SJSA1 (cell line): Measurements from ENCODE around the gene OR4Q2. TPM values are rescaled to one million over a fixed set of nuclear protein-coding genes. Genes with fewer than 3 reads are reported as not detected.
"Not testable (repeated sequence)": the region's sequence is repeated elsewhere in the genome, so short reads cannot be mapped to it uniquely, and the experiment has no call there.

ENCODE experiments used
- DNase-seq, 2 experiments: peaks; one replicate each; pipeline ENCODE4 v3.0.0-alpha.2; 2015 to 2020; ENCODE audit warnings: low spot score in 2 of 2, low read depth in 1 of 2
- H3K27ac ChIP-seq: fragments of 250-450 bp; sonication (Bioruptor Pico); 2 replicates; pipeline ENCODE4 v1.5.1; 2020; ENCODE audit warnings: mild to moderate bottlenecking, moderate library complexity
- H3K27me3 ChIP-seq: fragments of 250-450 bp; sonication (Bioruptor Pico); replicated peaks from 2 replicates; pipeline ENCODE4 v1.5.1; 2020; ENCODE audit warnings: mild to moderate bottlenecking, moderate library complexity
- H3K36me3 ChIP-seq: fragments of 250-450 bp; sonication (Bioruptor Pico); 2 replicates; pipeline ENCODE4 v1.5.1; 2020; ENCODE audit warnings: mild to moderate bottlenecking
- H3K4me1 ChIP-seq: fragments of 250-450 bp; sonication (Bioruptor Pico); replicated peaks from 2 replicates; pipeline ENCODE4 v1.6.1; 2021; ENCODE audit warnings: mild to moderate bottlenecking
- H3K4me3 ChIP-seq: fragments of 250-450 bp; sonication (Bioruptor Pico); 2 replicates; pipeline ENCODE4 v1.5.1; 2020; ENCODE audit warnings: mild to moderate bottlenecking
- H3K9me3 ChIP-seq: fragments of 250-450 bp; sonication (Bioruptor Pico); replicated peaks from 2 replicates; pipeline ENCODE4 v1.5.1; 2020; ENCODE audit warnings: mild to moderate bottlenecking
- total RNA-seq: library from RNA; depleted of rRNA; stranded (reverse); fragments of >200 nt; shearing (Covaris generic); gene quantifications from 2 replicates; pipeline ENCODE4 v1.2.3, GENCODE V29; 2014; rRNA removed

The OR4Q2 gene
- total RNA-seq, result not detected in 2 replicates

DNA sequence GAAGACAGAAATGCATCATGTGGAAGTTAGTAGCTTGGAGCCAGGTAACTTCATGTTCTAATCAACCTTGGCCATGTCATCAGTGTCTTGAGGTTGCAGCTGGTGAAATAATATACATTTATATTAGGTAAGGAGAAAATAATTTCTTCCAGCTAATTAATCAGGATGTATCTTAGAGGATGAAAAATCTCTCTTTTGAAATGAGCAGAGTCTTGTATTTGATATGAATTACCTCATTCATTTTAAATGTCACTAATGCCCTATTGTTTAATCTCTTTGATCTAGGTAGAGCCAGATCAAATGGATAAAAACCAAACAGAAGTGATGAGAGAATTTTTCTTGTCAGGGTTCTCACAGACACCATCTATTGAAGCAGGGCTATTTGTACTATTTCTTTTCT lies at the start of gene OR4Q2:
Gene OR4Q2 (plus strand): TSS at position 301 of the 400 bp plus-strand sequence.
- DNase-seq, result no peak
- no peaks in the 10 kb centered on the region for H3K27me3 ChIP-seq
- no peak within 1 kb of the TSS for H3K4me3 ChIP-seq
- no peak within 1 kb of the TSS for H3K27ac ChIP-seq
- no peaks in the 10 kb centered on the region for H3K9me3 ChIP-seq
- H3K36me3 ChIP-seq, result no peaks in the 10 kb centered on the region
- no peaks in the 10 kb centered on the region for H3K4me1 ChIP-seq

- not testable (repeated sequence) for DNase-seq, H3K4me1 ChIP-seq, H3K36me3 ChIP-seq, H3K9me3 ChIP-seq, H3K4me3 ChIP-seq, H3K27ac ChIP-seq, H3K27me3 ChIP-seq
Measured at GRCh38 chr14:19969735-19970134, 32.2 kb upstream of the OR4Q2 start.

DNA sequence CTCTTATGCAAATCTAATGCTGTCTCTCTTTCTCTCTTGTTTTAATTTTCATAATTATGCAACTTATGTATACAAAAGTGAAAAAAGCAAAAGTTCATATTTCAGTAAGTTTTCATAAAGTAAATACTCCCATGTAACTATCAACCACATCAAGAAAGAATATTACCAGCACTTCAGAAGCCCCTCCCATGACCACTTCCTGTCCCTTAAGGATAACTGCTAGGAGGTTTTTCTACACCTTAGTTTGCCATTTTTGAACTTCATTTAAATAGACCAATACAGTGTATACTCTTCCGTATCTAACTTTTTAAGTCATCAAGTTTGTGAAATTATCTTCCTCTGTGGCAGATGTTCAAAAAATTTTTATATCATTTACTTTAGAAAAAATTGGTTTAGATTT lies 27.1 kb upstream of the OR4Q2 start:
- H3K4me3 ChIP-seq, result no peak overlapping the region
- no peak for DNase-seq
- no peaks in the 10 kb centered on the region for H3K9me3 ChIP-seq
- H3K27me3 ChIP-seq, result no peaks in the 10 kb centered on the region
- H3K4me1 ChIP-seq, result no peaks in the 10 kb centered on the region
- H3K36me3 ChIP-seq, result no peaks in the 10 kb centered on the region
- no peak overlapping the region for H3K27ac ChIP-seq

DNA sequence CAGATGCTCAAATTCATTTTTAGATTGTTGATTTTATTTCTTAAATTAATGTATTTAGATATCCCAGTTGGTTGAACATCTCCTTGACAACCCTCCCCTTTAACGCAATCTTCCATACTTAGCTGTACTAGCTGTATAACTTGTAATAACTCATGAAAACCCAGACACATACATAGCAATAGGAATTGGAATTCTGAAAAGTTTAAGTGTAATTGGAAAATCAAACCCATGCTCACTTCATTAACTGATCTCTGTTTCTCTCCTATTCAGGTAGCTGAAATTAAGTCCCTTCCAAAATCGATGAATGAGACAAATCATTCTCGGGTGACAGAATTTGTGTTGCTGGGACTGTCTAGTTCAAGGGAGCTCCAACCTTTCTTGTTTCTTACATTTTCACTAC lies 26.7 kb upstream of the OR4Q2 start, which contains the start of gene OR4K15:
Gene OR4K15 (plus strand): TSS at position 301 of the 400 bp plus-strand sequence. CDS start 0 bp downstream, at position 301.
- Histone ChIP-seq H3K9me3 (no peaks in the 10 kb centered on the region), H3K4me1 (no peaks in the 10 kb centered on the region), H3K36me3 (no peaks in the 10 kb centered on the region), H3K27me3 (no peaks in the 10 kb centered on the region), H3K4me3 (no peak within 1 kb of the TSS), H3K27ac (no peak within 1 kb of the TSS)
- no peak for DNase-seq

DNA sequence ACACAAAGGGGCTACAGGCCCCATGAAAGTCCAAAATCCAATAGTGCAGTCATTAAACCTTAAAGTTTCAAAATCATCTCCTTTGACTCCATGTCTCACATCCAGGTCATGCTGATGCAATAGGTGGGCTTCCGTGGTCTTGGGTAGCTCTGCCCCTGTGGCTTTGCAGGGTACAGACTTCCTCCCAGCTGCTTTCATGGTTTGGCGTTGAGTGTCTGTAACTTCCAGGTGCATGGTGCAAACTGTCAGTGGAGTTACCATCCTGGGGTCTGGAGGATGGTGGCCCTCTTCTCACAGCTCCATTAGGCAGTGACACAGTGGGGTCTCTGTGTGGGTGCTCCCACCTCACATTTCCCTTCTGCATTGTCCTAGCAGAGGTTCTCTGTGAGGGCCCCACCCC lies 8.5 kb upstream of the OR4Q2 start:
- no peaks in the 10 kb centered on the region for H3K27me3 ChIP-seq
- no peaks in the 10 kb centered on the region for H3K36me3 ChIP-seq
- H3K4me1 ChIP-seq, result no peaks in the 10 kb centered on the region
- H3K9me3 ChIP-seq, result no peaks in the 10 kb centered on the region
- H3K27ac ChIP-seq, result no peak overlapping the region
- H3K4me3 ChIP-seq, result no peak overlapping the region
- DNase-seq, result no peak

GRCh38 chr14:20002319-20002718 lies 356 bp downstream of the OR4Q2 start:
- Histone ChIP-seq H3K36me3 (no peaks in the 10 kb centered on the region), H3K9me3 (no peaks in the 10 kb centered on the region)
- DNase-seq, result no peak

GRCh38 chr14:20008156-20008555 lies 6.2 kb downstream of the OR4Q2 start:
- Histone ChIP-seq H3K4me1 (no peaks in the 10 kb centered on the region), H3K27ac (no peak overlapping the region), H3K27me3 (no peaks in the 10 kb centered on the region), H3K9me3 (no peaks in the 10 kb centered on the region), H3K4me3 (no peak overlapping the region), H3K36me3 (no peaks in the 10 kb centered on the region)
- DNase-seq, result no peak

More at GRCh38 chr14:20002319-20002718, 356 bp downstream of the OR4Q2 start:
- H3K27ac ChIP-seq, result no peak overlapping the region
- H3K4me3 ChIP-seq, result no peak overlapping the region
- no peaks in the 10 kb centered on the region for H3K27me3 ChIP-seq
- H3K4me1 ChIP-seq, result no peaks in the 10 kb centered on the region

- Histone ChIP-seq H3K9me3 (no peaks in the 10 kb centered on the region), H3K27me3 (no peaks in the 10 kb centered on the region), H3K4me3 (no peak within 1 kb of the TSS), H3K36me3 (no peaks in the 10 kb centered on the region), H3K4me1 (no peaks in the 10 kb centered on the region), H3K27ac (no peak within 1 kb of the TSS)
- no peak for DNase-seq
Measured at GRCh38 chr14:20019257-20019865, 17.4 kb downstream of the OR4Q2 start, which contains the start of gene OR4K14. Gene OR4K14 (minus strand): TSS chr14:20019307. CDS start chr14:20015193, 4,114 bp downstream.

DNA sequence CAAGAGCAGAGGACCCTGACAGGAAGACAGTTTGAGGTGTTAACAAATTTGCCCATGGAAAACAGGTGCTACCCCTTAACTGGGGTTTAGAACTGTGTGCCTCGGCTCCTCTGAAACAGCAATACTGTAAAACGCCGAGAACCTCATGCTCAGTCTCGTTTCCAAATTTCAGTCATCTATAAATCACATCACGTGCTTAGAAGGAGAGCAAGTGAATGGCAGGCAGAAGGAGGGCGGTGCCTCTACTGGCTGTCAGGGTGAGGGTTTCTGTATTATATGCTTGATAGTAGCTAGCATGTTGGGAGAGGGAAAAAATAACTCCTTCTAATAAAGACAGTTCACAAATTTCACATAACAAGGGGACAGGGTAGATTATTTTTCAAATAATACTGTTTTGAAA lies 29.1 kb downstream of the OR4Q2 start:
- Histone ChIP-seq H3K4me3 (no peak overlapping the region), H3K27ac (no peak overlapping the region), H3K36me3 (no peaks in the 10 kb centered on the region), H3K27me3 (no peaks in the 10 kb centered on the region), H3K9me3 (no peaks in the 10 kb centered on the region), H3K4me1 (no peaks in the 10 kb centered on the region)
- no peak for DNase-seq

DNA sequence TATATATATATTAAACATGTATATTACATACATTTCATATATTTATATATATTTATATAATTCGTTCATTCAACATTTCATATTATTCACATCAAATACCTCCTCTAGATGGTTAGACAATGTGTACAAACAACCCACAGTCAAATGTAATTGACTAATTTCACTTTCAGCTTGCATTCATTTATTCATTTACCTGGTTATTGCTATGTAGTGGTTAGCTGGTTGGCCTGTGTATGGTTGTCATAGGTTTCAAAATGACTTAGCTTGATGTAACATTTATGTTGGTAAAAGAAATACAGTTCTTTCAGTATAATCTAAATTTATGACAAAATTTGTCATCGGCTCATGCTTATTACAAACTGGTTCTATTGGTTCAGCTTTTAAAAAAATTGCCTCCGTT lies 33.5 kb downstream of the OR4Q2 start:
- Histone ChIP-seq H3K9me3 (no peaks in the 10 kb centered on the region), H3K36me3 (no peaks in the 10 kb centered on the region), H3K27ac (no peak overlapping the region), H3K4me3 (no peak overlapping the region), H3K27me3 (no peaks in the 10 kb centered on the region), H3K4me1 (no peaks in the 10 kb centered on the region)
- no peak for DNase-seq

GRCh38 chr14:20035938-20036337 lies 34.0 kb downstream of the OR4Q2 start, which contains the start of gene OR4K13:
Gene OR4K13 (minus strand): TSS chr14:20036038. CDS start chr14:20034758, 1,280 bp downstream.
- no peaks in the 10 kb centered on the region for H3K36me3 ChIP-seq
- no peak for DNase-seq
- H3K9me3 ChIP-seq, result no peaks in the 10 kb centered on the region
- no peak within 1 kb of the TSS for H3K27ac ChIP-seq
- no peak within 1 kb of the TSS for H3K4me3 ChIP-seq
- H3K27me3 ChIP-seq, result no peaks in the 10 kb centered on the region
- H3K4me1 ChIP-seq, result no peaks in the 10 kb centered on the region

DNA sequence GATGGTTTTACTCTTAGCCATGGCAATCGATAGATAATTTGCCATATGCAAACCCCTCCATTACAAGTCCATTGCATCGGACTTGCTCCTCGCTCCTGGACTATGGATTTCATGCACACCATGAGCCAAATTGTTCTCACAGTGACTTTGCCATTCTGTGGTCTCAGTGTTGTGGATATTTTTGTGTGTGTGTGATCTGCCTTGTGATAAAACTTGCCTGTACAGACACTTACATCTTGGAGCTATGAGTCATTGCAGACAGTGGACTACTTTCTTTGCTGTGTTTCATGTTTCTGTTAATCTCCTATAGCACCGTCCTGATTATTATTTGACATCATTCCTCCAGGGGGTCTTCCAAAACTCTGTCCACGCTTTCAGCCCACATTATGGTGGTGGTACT lies 42.3 kb downstream of the OR4Q2 start:
- no peak overlapping the region for H3K27ac ChIP-seq
- no peak overlapping the region for H3K4me3 ChIP-seq
- H3K9me3 ChIP-seq, result no peaks in the 10 kb centered on the region
- H3K27me3 ChIP-seq, result no peaks in the 10 kb centered on the region
- H3K36me3 ChIP-seq, result no peaks in the 10 kb centered on the region
- no peak for DNase-seq
- H3K4me1 ChIP-seq, result no peaks in the 10 kb centered on the region

DNA sequence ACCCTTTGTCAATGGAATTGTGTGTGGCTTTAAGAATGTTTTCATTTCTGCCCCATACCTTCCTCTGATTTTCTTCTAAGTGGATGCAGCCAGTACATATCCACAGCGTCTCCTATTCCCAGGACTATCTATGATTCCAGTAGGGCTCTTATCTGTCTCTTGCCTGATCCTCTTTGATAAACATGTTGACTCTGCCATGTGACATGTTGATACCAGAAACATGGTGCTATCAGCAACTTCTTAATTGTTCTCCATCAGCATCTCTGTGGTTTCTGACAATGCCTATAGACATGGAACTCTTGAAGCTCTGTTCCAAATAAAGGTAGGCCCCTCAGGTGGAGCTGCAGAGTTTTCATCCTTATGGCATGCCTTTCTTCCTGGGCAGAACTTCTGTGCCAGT lies 46.2 kb downstream of the OR4Q2 start:
- Histone ChIP-seq H3K9me3 (no peaks in the 10 kb centered on the region), H3K27me3 (no peaks in the 10 kb centered on the region), H3K27ac (no peak overlapping the region), H3K4me3 (no peak overlapping the region), H3K4me1 (no peaks in the 10 kb centered on the region), H3K36me3 (no peaks in the 10 kb centered on the region)
- DNase-seq, result no peak
